ENCODE data around the gene PDE7B.

DNA sequence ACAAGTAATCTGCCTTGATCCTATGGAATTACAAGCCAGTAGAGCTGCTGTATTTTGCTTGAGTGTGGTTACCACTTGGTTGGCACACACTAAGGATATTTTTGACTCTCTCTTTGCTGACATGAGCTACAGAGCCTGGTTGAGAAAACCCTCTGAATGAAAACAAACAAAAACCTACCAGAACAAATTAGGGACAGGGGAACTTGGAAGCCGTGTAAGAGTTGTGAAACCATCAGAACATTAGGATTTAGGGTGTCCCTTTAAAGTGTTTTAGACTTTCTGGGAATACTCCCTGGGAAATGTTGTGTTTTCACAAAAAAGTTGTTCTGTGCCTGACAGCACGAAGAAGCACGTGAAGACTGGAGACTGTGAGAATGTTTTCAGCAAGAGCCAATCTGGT, 20.5 kb upstream of the PDE7B start:
- TF ChIP-seq, protein P1, sequence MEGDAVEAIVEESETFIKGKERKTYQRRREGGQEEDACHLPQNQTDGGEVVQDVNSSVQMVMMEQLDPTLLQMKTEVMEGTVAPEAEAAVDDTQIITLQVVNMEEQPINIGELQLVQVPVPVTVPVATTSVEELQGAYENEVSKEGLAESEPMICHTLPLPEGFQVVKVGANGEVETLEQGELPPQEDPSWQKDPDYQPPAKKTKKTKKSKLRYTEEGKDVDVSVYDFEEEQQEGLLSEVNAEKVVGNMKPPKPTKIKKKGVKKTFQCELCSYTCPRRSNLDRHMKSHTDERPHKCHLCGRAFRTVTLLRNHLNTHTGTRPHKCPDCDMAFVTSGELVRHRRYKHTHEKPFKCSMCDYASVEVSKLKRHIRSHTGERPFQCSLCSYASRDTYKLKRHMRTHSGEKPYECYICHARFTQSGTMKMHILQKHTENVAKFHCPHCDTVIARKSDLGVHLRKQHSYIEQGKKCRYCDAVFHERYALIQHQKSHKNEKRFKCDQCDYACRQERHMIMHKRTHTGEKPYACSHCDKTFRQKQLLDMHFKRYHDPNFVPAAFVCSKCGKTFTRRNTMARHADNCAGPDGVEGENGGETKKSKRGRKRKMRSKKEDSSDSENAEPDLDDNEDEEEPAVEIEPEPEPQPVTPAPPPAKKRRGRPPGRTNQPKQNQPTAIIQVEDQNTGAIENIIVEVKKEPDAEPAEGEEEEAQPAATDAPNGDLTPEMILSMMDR (IDR thresholded peaks at IDR 0.05), result no peak
- no peak for TF ChIP-seq GATA2 (CRISPR knock-in tag; IDR thresholded peaks at IDR 0.05)
- TF ChIP-seq, protein P2, sequence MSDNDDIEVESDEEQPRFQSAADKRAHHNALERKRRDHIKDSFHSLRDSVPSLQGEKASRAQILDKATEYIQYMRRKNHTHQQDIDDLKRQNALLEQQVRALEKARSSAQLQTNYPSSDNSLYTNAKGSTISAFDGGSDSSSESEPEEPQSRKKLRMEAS (IDR thresholded peaks at IDR 0.05; ENCODE audit: low read depth), result no peak
- TF ChIP-seq TCF12 (IDR thresholded peaks at IDR 0.05), result no peak
- no peak for TF ChIP-seq POLR2AphosphoS5 (IDR thresholded peaks at IDR 0.05; ENCODE audit: low read depth, low read length)
- no peak for TF ChIP-seq SMC3 (IDR thresholded peaks at IDR 0.05; ENCODE audit: low read depth, low read length)
- no peak for TF ChIP-seq RFX5 (IDR thresholded peaks at IDR 0.05; ENCODE audit: low read length)
- TF ChIP-seq TAF1 (IDR thresholded peaks at IDR 0.05; ENCODE audit: borderline replicate concordance, low read depth, low read length), result no peak

All from SK-N-SH (cell line).